Epithelial cell of esophagus (primary cell): ENCODE measurements around the gene ZNF527.

ENCODE experiments used
- DNase-seq: peaks from one replicate; pipeline ENCODE4 v3.0.0; 2010; ENCODE audit warnings: low read depth
- H3K4me3 ChIP-seq: 2 replicates; pipeline ENCODE4 v1.5.1; 2011; ENCODE audit warnings: mild to moderate bottlenecking, low read length, control low read depth
- TF ChIP-seq, protein P1 (sequence below): IDR thresholded peaks from 2 replicates; pipeline ENCODE4 v1.5.1; 2011; ENCODE audit warnings: low read depth, mild to moderate bottlenecking, low read length, control low read depth, inconsistent platforms; ENCODE audit not compliant: insufficient read depth; ENCODE audit errors: missing control alignments

Gene ZNF527

DNA sequence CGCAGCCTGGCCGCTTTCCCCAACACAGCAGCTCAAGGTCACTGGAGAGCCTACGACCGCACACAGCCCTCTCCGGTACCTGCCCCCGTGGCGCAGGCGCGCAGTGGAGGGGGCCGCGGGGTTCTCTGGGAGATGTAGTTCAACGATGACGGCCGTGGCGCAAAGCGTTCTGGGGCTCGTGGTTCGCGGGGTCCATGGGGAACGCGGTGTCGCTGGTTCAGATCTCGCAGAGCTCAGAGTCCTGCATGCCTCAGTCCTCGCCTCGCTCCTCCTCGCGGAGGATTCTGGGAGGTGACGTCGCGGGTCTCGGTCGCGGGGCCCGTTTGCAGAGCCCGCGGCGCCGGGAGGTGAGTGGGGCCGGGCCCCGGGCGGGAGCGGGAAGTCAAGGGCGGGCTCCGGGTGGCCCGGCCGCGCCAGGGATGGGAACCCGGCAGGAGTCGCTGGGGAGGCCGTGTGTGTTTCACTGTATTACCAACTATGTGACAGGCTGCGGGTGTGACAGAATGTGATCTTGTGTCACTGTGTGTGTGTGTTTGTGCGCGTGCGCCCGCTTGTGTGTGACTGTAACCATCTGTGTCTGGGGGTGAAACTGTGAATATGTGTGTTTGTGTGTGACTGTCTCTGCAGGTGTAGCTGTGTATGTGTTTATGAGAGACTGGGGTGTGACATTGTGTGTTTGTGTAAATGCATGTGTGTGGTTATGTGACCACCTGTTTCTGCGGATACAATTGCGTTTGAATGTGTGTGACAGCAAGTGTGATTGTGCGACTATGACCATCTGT lies at the start of gene ZNF527:
Gene ZNF527 (plus strand): TSS at position 220 of the 782 bp plus-strand sequence. CDS start 3,100 bp downstream, outside the sequence.
- TF ChIP-seq, protein P1, sequence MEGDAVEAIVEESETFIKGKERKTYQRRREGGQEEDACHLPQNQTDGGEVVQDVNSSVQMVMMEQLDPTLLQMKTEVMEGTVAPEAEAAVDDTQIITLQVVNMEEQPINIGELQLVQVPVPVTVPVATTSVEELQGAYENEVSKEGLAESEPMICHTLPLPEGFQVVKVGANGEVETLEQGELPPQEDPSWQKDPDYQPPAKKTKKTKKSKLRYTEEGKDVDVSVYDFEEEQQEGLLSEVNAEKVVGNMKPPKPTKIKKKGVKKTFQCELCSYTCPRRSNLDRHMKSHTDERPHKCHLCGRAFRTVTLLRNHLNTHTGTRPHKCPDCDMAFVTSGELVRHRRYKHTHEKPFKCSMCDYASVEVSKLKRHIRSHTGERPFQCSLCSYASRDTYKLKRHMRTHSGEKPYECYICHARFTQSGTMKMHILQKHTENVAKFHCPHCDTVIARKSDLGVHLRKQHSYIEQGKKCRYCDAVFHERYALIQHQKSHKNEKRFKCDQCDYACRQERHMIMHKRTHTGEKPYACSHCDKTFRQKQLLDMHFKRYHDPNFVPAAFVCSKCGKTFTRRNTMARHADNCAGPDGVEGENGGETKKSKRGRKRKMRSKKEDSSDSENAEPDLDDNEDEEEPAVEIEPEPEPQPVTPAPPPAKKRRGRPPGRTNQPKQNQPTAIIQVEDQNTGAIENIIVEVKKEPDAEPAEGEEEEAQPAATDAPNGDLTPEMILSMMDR, result no peak
- DNase-seq, result peak; percentile 98
- H3K4me3 ChIP-seq, result peak within 1 kb of the TSS; percentile 59

DNA sequence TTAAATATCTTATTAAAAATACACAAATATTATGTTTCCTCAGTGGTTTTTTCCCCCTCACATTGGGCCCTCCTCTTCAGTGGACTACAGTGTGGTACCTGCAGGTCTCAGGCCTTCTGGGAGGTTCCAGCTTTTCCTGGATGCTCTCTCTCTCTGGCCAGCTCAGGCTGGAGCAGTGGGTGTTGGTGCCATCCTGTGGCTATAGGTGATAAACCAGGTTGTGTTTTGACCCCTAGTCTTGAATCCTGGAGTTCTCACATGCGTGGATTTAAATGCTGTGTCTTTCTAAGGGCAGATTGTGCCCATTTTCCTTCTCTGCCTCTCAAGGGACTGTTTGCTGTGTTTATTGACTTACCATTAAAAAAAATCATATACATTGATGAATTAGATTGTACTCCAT lies 41.2 kb upstream of the ZNF527 start:
- no peak overlapping the region for H3K4me3 ChIP-seq
- no peak for DNase-seq
- TF ChIP-seq, protein P1, result peak; percentile 21

DNA sequence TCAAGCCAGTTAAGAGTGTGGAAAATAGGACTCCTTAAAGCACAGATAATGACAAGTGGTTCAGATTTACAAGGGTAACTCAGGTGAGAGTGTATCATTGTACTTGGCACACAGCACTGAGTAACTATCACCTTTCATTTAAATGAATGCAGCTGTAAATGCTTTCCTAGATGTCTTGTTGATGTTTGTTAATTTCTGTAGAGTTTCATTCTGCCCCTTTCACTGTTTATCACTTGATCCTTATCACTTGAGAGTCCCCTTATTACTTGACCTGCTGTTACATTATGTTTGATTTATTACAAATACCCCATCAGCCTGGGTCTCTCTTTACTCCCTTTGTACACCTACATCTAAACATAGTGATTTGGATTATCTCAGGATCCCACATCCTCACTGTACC lies 38.1 kb upstream of the ZNF527 start:
- H3K4me3 ChIP-seq, result no peak overlapping the region
- TF ChIP-seq, protein P1, result no peak
- no peak for DNase-seq

DNA sequence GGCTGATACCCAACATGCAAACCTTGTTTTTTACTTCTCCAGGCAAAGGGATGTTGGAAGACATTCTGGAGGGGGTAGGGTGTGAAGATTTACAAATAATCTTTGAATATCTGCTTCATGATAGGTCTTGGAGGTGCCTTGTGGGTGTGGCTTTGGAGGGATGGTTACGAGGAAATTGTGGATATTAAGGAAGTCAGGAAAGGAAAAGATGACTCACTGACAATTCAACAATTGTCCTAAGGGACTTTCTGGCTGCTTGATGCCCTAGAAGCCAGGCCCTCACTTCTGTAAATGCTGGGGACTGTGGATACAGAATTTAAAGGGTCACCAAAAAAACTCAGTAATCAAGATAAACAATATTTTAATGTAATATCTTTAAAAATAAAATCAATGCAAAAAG lies 37.4 kb upstream of the ZNF527 start:
- H3K4me3 ChIP-seq, result no peak overlapping the region
- TF ChIP-seq, protein P1, result no peak
- peak; percentile 52 for DNase-seq

DNA sequence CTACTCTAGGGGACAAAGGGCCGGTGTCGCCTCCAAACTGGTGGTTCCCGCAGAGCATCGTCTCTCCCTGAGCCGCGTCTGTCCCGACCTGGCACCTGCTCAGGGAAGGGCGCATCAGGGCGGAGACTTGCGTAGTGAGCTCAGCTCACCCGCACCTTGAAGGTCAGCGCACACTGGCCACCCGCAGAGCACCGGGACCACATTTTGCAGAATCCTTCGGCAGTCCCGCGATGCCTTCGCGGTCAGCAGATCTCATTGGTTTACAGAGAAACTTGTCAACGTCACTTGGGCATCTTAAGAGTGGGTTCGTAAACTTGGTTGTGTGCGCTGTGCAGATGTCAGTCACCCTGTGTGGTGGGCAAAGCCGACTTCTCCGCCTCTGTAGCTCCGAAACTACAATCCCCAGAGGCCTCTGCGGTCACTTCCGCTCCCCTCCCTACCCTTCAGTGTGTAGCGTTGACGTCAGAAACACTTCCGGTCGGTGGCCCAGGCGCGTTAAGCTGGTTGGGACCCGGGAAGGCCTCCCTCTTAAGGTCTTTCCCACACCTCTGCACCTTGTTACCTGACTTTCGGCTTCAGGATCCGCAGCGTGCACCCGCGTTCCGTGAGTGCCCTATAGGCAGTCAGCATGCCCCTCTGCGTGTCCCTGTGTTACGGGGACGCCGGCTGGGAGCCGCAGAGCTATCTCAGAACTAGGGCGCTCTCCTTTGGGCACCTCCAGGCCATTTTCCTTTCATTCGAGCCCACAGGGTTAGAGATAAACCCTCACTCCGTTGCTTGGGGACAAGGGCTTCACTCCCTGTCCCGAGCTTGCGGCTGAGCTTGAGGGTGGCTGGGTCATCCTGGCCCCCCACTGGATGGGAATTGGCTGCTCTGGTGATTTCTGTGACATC lies 36.5 kb upstream of the ZNF527 start:
- TF ChIP-seq, protein P1, result no peak
- DNase-seq, result peak; percentile 90
- peak overlapping the region; percentile 95 for H3K4me3 ChIP-seq

DNA sequence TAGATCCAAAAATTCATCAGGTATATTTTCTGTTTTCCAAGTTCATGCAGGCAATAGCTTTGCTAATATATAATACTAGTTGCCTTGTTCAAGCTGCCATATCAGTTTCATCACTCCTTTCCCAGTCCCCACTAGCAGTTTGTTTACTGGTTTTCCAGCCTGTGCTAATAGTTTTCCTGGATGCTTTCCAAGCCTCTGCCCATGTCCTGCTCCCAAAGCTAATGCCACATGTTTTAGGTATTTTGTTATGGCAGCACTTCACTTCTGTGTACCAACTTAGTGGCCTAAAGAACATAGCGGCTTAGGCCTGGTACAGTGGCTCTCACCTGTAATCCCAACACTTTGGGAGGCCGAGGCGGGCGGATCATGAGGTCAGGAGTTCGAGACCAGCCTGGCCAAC lies 28.1 kb upstream of the ZNF527 start:
- H3K4me3 ChIP-seq, result no peak overlapping the region
- DNase-seq, result no peak
- TF ChIP-seq, protein P1, result no peak
